ENCODE measurements around the gene CTAGE1.
"Not testable (repeated sequence)": the region's sequence is repeated elsewhere in the genome, so short reads cannot be mapped to it uniquely, and the experiment has no call there.

Gene CTAGE1

GRCh38 chr18:22451796-22452195 lies 34.1 kb upstream of the CTAGE1 start:
- in situ Hi-C loops (cut with MboI; ENCODE audit: low sequenced_read_pairs, unreplicated experiment) = no loop called here
- DNase-seq (ENCODE audit: low spot score) = no peak
- TF ChIP-seq CTCF (IDR thresholded peaks at IDR 0.05; ENCODE audit: borderline replicate concordance, control extremely low read depth, extremely low read depth, insufficient read depth, missing control alignments) = no peak

GRCh38 chr18:22450766-22451165 lies 33.1 kb upstream of the CTAGE1 start:
- DNase-seq (ENCODE audit: low spot score); in situ Hi-C loops (cut with MboI; ENCODE audit: low sequenced_read_pairs, unreplicated experiment): not testable (repeated sequence)

GRCh38 chr18:22450318-22450717 lies 32.6 kb upstream of the CTAGE1 start:
- DNase-seq (ENCODE audit: low spot score); in situ Hi-C loops (cut with MboI; ENCODE audit: low sequenced_read_pairs, unreplicated experiment): not testable (repeated sequence)

- in situ Hi-C loops (cut with MboI; ENCODE audit: low sequenced_read_pairs, unreplicated experiment); DNase-seq (ENCODE audit: low spot score): not testable (repeated sequence)
Observed at GRCh38 chr18:22449753-22450152, 32.0 kb upstream of the CTAGE1 start.

- TF ChIP-seq CTCF (IDR thresholded peaks at IDR 0.05; ENCODE audit: borderline replicate concordance, control extremely low read depth, extremely low read depth, insufficient read depth, missing control alignments) = no peak
- DNase-seq (ENCODE audit: low spot score) = no peak
- in situ Hi-C loops (cut with MboI; ENCODE audit: low sequenced_read_pairs, unreplicated experiment) = no loop called here
Observed at GRCh38 chr18:22448238-22448637, 30.5 kb upstream of the CTAGE1 start.

GRCh38 chr18:22447792-22448191 lies 30.1 kb upstream of the CTAGE1 start:
- in situ Hi-C loops (cut with MboI; ENCODE audit: low sequenced_read_pairs, unreplicated experiment) = no loop called here
- no peak for DNase-seq (ENCODE audit: low spot score)

GRCh38 chr18:22446911-22447310 lies 29.2 kb upstream of the CTAGE1 start:
- in situ Hi-C loops (cut with MboI; ENCODE audit: low sequenced_read_pairs, unreplicated experiment) = no loop called here
- no peak for DNase-seq (ENCODE audit: low spot score)
- TF ChIP-seq CTCF (IDR thresholded peaks at IDR 0.05; ENCODE audit: borderline replicate concordance, control extremely low read depth, extremely low read depth, insufficient read depth, missing control alignments) = no peak

More at GRCh38 chr18:22447792-22448191, 30.1 kb upstream of the CTAGE1 start:
- TF ChIP-seq CTCF (IDR thresholded peaks at IDR 0.05; ENCODE audit: borderline replicate concordance, control extremely low read depth, extremely low read depth, insufficient read depth, missing control alignments) = no peak

- in situ Hi-C loops (cut with MboI; ENCODE audit: low sequenced_read_pairs, unreplicated experiment) = no loop called here
- no peak for TF ChIP-seq CTCF (IDR thresholded peaks at IDR 0.05; ENCODE audit: borderline replicate concordance, control extremely low read depth, extremely low read depth, insufficient read depth, missing control alignments)
- DNase-seq (ENCODE audit: low spot score) = no peak
Observed at GRCh38 chr18:22446325-22446724, 28.6 kb upstream of the CTAGE1 start.
